ENCODE results near the gene OLFM1. TPM values are rescaled to one million over a fixed set of nuclear protein-coding genes. Genes with fewer than 3 reads are reported as not detected.

OLFM1 gene
- total and polyA plus RNA-seq, 4 donors = 7.6 to 24.8 (median 15.8) TPM

GRCh38 chr9:135081264-135081660, 6.2 kb upstream of the OLFM1 start:
- no peak for DNase-seq
- peaks cover 0 to 2% (median 0%) of the 10 kb centered on the region in 4 donors for H3K9me3 ChIP-seq (ENCODE audit: control insufficient read depth in 4 of 4, insufficient read depth in 3 of 4, low read length in 3 of 4)
- H3K27ac ChIP-seq (ENCODE audit: low read depth in 1 of 2, low read length in 1 of 2) = no peak overlapping the region
- no peaks in the 10 kb centered on the region for H3K36me3 ChIP-seq (ENCODE audit: control insufficient read depth in 4 of 4, insufficient read depth in 4 of 4, low read length in 4 of 4)
- H3K27me3 ChIP-seq (ENCODE audit: control insufficient read depth in 3 of 3, insufficient read depth in 3 of 3, low read length in 2 of 3) = peaks cover 0 to 10% (median 5%) of the 10 kb centered on the region in 3 donors
- no peak overlapping the region for H3K9ac ChIP-seq (ENCODE audit: insufficient read depth in 1 of 2, low read length in 2 of 2)
- no peak for ATAC-seq (ENCODE audit: insufficient read depth, low FRiP score)
- no peak for TF ChIP-seq CTCF (IDR thresholded peaks at IDR 0.05; ENCODE audit: control extremely low read depth, extremely low read depth)
- WGBS, 2 donors = 84 to 85% methylated on average over 15 of the region's 15 CpGs
- H3K4me3 ChIP-seq = no peak overlapping the region
- H3K4me1 ChIP-seq (ENCODE audit: control insufficient read depth in 5 of 5, insufficient read depth in 5 of 5, low read length in 5 of 5) = peaks cover 0 to 12% (median 0%) of the 10 kb centered on the region in 5 donors

- Histone ChIP-seq H3K4me3 (no peak overlapping the region), H3K9me3 (ENCODE audit: control insufficient read depth in 4 of 4, insufficient read depth in 3 of 4, low read length in 3 of 4) (peaks cover 0 to 2% (median 0%) of the 10 kb centered on the region in 4 donors), H3K36me3 (ENCODE audit: control insufficient read depth in 4 of 4, insufficient read depth in 4 of 4, low read length in 4 of 4) (no peaks in the 10 kb centered on the region), H3K9ac (ENCODE audit: insufficient read depth in 1 of 2, low read length in 2 of 2) (no peak overlapping the region), H3K4me1 (ENCODE audit: control insufficient read depth in 5 of 5, insufficient read depth in 5 of 5, low read length in 5 of 5) (peaks cover 0 to 12% (median 4%) of the 10 kb centered on the region in 5 donors), H3K27me3 (ENCODE audit: control insufficient read depth in 3 of 3, insufficient read depth in 3 of 3, low read length in 2 of 3) (peaks cover 0 to 7% (median 6%) of the 10 kb centered on the region in 3 donors), H3K27ac (ENCODE audit: low read depth in 1 of 2, low read length in 1 of 2) (no peak overlapping the region)
- no peak for TF ChIP-seq CTCF (IDR thresholded peaks at IDR 0.05; ENCODE audit: control extremely low read depth, extremely low read depth)
- DNase-seq (no peak), ATAC-seq (ENCODE audit: insufficient read depth, low FRiP score) (no peak)
- WGBS, 2 donors = 88% methylated on average over 16 of the region's 16 CpGs
Measured at GRCh38 chr9:135081731-135082130, 5.7 kb upstream of the OLFM1 start.

GRCh38 chr9:135082536-135082935, 4.9 kb upstream of the OLFM1 start:
- H3K9me3 ChIP-seq (ENCODE audit: control insufficient read depth in 4 of 4, insufficient read depth in 3 of 4, low read length in 3 of 4) = peaks cover 0 to 2% (median 0%) of the 10 kb centered on the region in 4 donors
- no peak overlapping the region for H3K27ac ChIP-seq (ENCODE audit: low read depth in 1 of 2, low read length in 1 of 2)
- H3K4me3 ChIP-seq = no peak overlapping the region
- WGBS, 2 donors = 73 to 76% methylated on average over 7 of the region's 7 CpGs
- no peak overlapping the region for H3K9ac ChIP-seq (ENCODE audit: insufficient read depth in 1 of 2, low read length in 2 of 2)
- no peak for DNase-seq
- ATAC-seq (ENCODE audit: insufficient read depth, low FRiP score) = no peak
- H3K27me3 ChIP-seq (ENCODE audit: control insufficient read depth in 3 of 3, insufficient read depth in 3 of 3, low read length in 2 of 3) = peaks cover 0 to 7% (median 3%) of the 10 kb centered on the region in 3 donors
- no peaks in the 10 kb centered on the region for H3K36me3 ChIP-seq (ENCODE audit: control insufficient read depth in 4 of 4, insufficient read depth in 4 of 4, low read length in 4 of 4)
- no peak for TF ChIP-seq CTCF (IDR thresholded peaks at IDR 0.05; ENCODE audit: control extremely low read depth, extremely low read depth)
- peaks cover 0 to 12% (median 6%) of the 10 kb centered on the region in 5 donors for H3K4me1 ChIP-seq (ENCODE audit: control insufficient read depth in 5 of 5, insufficient read depth in 5 of 5, low read length in 5 of 5)

- H3K4me1 ChIP-seq (ENCODE audit: control insufficient read depth in 5 of 5, insufficient read depth in 5 of 5, low read length in 5 of 5) = peaks cover 0 to 17% (median 6%) of the 10 kb centered on the region in 5 donors
- no peak overlapping the region for H3K27ac ChIP-seq (ENCODE audit: low read depth in 1 of 2, low read length in 1 of 2)
- peaks cover 0 to 7% (median 4%) of the 10 kb centered on the region in 3 donors for H3K27me3 ChIP-seq (ENCODE audit: control insufficient read depth in 3 of 3, insufficient read depth in 3 of 3, low read length in 2 of 3)
- H3K4me3 ChIP-seq = no peak overlapping the region
- H3K9me3 ChIP-seq (ENCODE audit: control insufficient read depth in 4 of 4, insufficient read depth in 3 of 4, low read length in 3 of 4) = no peaks in the 10 kb centered on the region
- no peaks in the 10 kb centered on the region for H3K36me3 ChIP-seq (ENCODE audit: control insufficient read depth in 4 of 4, insufficient read depth in 4 of 4, low read length in 4 of 4)
- H3K9ac ChIP-seq (ENCODE audit: insufficient read depth in 1 of 2, low read length in 2 of 2) = no peak overlapping the region
- ATAC-seq (ENCODE audit: insufficient read depth, low FRiP score) (no peak), DNase-seq (no peak)
- no peak for TF ChIP-seq CTCF (IDR thresholded peaks at IDR 0.05; ENCODE audit: control extremely low read depth, extremely low read depth)
- WGBS, 2 donors = 55 to 60% methylated on average over 13 of the region's 13 CpGs
Measured at GRCh38 chr9:135083241-135083810, 4.1 kb upstream of the OLFM1 start.
